HepG2 (cell line): ENCODE data around the gene SURF2. TPM values are rescaled to one million over a fixed set of nuclear protein-coding genes. Genes with fewer than 3 reads are reported as not detected.

Experiments
- ATAC-seq: fragments of 200-7000 bp; cut with Tn5 transposase; 3 replicates; pipeline ENCODE4 v1.9.1; 2020; ENCODE audit warnings: mild to moderate bottlenecking, moderate library complexity
- BruUV-seq: library from RNA; stranded (reverse); fragments of 400-500 nt; replicated peaks from 2 replicates; lab custom pipeline; 2021; lab: Mats Ljungman, UMichigan
- CTCF ChIA-PET: fragments of 300-600 bp; formaldehyde crosslinking; extraction: SDS; loops from one replicate; lab custom pipeline; 2021; ENCODE audit warnings: low total read pairs, inconsistent platforms, low intra/inter-chr PET ratio; lab: Yijun Ruan, JAX
- POLR2A ChIA-PET: fragments of 350-600 bp; sonication (Branson Sonifier 250); formaldehyde crosslinking; loops from one replicate; lab custom pipeline; 2020; ENCODE audit warnings: antibody characterized with exemption, inconsistent platforms; lab: Yijun Ruan, JAX
- DNase-seq: peaks from one replicate; pipeline ENCODE4 v3.0.0-alpha.2; 2015; ENCODE audit warnings: low spot score
- FAIRE-seq: peaks from 3 replicates; lab custom pipeline; 2011; peaks lifted over from hg19 to GRCh38; lab: Jason Lieb, UNC
- H2AFZ ChIP-seq: one replicate; pipeline ENCODE4 v1.6.1; 2011; ENCODE audit warnings: low read length, inconsistent platforms
- H3K27ac ChIP-seq: fragments of 300-600 bp; 3 replicates; pipeline ENCODE4 v1.8.0; 2011; ENCODE audit warnings: mixed run types, mild to moderate bottlenecking, mixed read lengths, low read length, inconsistent platforms; ENCODE audit not compliant: insufficient read depth; ENCODE audit errors: extremely low read length
- H3K27me3 ChIP-seq, 2 experiments: fragments of 200-600 bp in 1 of 2; 2 replicates in 1 of 2; 3 replicates in 1 of 2; pipeline versions ENCODE4 v1.6.0 to v1.8.0; 2011; ENCODE audit warnings: low read length in 2 of 2, mild to moderate bottlenecking in 2 of 2, moderate library complexity in 2 of 2, inconsistent platforms in 1 of 2; ENCODE audit not compliant: insufficient read depth in 2 of 2, control insufficient read depth in 1 of 2
- H3K36me3 ChIP-seq, 2 experiments: fragments of 200-600 bp in 1 of 2; replicated peaks in 1 of 2; 2 replicates in 1 of 2; 3 replicates in 1 of 2; pipeline versions ENCODE4 v1.5.1 to v1.8.0; 2011; ENCODE audit warnings: low read length in 2 of 2, inconsistent platforms in 1 of 2; ENCODE audit not compliant: insufficient read depth in 2 of 2, control insufficient read depth in 1 of 2
- H3K4me1 ChIP-seq: 2 replicates; pipeline ENCODE4 v1.5.1; 2012; ENCODE audit warnings: low read length, inconsistent platforms; ENCODE audit not compliant: insufficient read depth
- H3K4me2 ChIP-seq: 2 replicates; pipeline ENCODE4 v1.6.0; 2011; ENCODE audit warnings: low read depth, low read length, inconsistent platforms
- H3K4me3 ChIP-seq, 3 experiments: fragments of 200-600 bp in 1 of 3; sonication (generic), shearing (Covaris generic) in 1 of 3; replicated peaks in 1 of 3; 2 replicates each; pipeline ENCODE4 v1.5.1; 2011 to 2016; ENCODE audit warnings: low read length in 3 of 3, inconsistent platforms in 2 of 3, low read depth in 2 of 3, mild to moderate bottlenecking in 2 of 3, control low read depth in 1 of 3, mixed read lengths in 1 of 3; ENCODE audit not compliant: insufficient read depth in 1 of 3
- H3K79me2 ChIP-seq: one replicate; pipeline ENCODE4 v1.6.1; 2011; ENCODE audit warnings: low read length, inconsistent platforms; ENCODE audit not compliant: insufficient read depth
- H3K9ac ChIP-seq: 2 replicates; pipeline ENCODE4 v1.6.0; 2011; ENCODE audit warnings: mild to moderate bottlenecking, low read depth, low read length, inconsistent platforms; ENCODE audit not compliant: insufficient read depth
- H3K9me3 ChIP-seq: 2 replicates; pipeline ENCODE4 v1.5.1; 2012; ENCODE audit warnings: mild to moderate bottlenecking, low read length
- H4K20me1 ChIP-seq: 2 replicates; pipeline ENCODE4 v1.6.0; 2011; ENCODE audit warnings: inconsistent platforms, mild to moderate bottlenecking, low read length, moderate library complexity; ENCODE audit not compliant: insufficient read depth
- AKAP8 ChIP-seq: sonication (generic); formaldehyde crosslinking; IDR thresholded peaks from 2 replicates; pipeline ENCODE4 v1.5.1; 2020; ENCODE audit warnings: mild to moderate bottlenecking, missing genetic modification reagents
- ASH2L ChIP-seq: fragments of 300-600, 200-600 bp; sonication (generic); IDR thresholded peaks from 2 replicates; pipeline ENCODE4 v1.7.0; 2017; ENCODE audit warnings: low read depth, mild to moderate bottlenecking, moderate library complexity, mixed read lengths, low read length; ENCODE audit not compliant: insufficient read length
- GABPB1 ChIP-seq: IDR thresholded peaks from 2 replicates; pipeline ENCODE4 v1.6.1; 2016; ENCODE audit warnings: mild to moderate bottlenecking, missing genetic modification reagents, moderate library complexity, missing compliant biosample characterization
- HDAC2 ChIP-seq: sonication (generic); formaldehyde crosslinking; IDR thresholded peaks from 2 replicates; pipeline ENCODE4 v1.4.0; 2020; ENCODE audit warnings: missing genetic modification reagents
- HES4 ChIP-seq: sonication (generic); formaldehyde crosslinking; IDR thresholded peaks from 2 replicates; pipeline ENCODE4 v1.9.0; 2021; ENCODE audit warnings: mild to moderate bottlenecking, missing genetic modification reagents, borderline replicate concordance
- HNRNPUL1 ChIP-seq: fragments of 200-400 bp; formaldehyde crosslinking; IDR thresholded peaks from 2 replicates; pipeline ENCODE4 v1.6.1; 2017; ENCODE audit warnings: low read depth, mild to moderate bottlenecking, low read length, moderate library complexity
- KLF16 ChIP-seq, 2 experiments: sonication (generic) in 1 of 2; formaldehyde crosslinking in 1 of 2; IDR thresholded peaks; 2 replicates each; pipeline versions ENCODE4 v1.6.1 to v1.8.0; 2016 to 2023; ENCODE audit warnings: missing genetic modification reagents in 2 of 2, missing compliant biosample characterization in 1 of 2
- POLR2A ChIP-seq, 2 experiments: IDR thresholded peaks; 2 replicates each; pipeline ENCODE4 v1.6.1; 2011; ENCODE audit warnings: low read depth in 2 of 2, low read length in 2 of 2, mild to moderate bottlenecking in 1 of 2, moderate library complexity in 1 of 2; ENCODE audit not compliant: insufficient read depth in 1 of 2
- SUZ12 ChIP-seq: fragments of 150-350 bp; IDR thresholded peaks from 2 replicates; pipeline ENCODE4 v1.6.1; 2014; ENCODE audit warnings: low read depth, low read length
- ZBTB7A ChIP-seq: sonication (generic); formaldehyde crosslinking; IDR thresholded peaks from 2 replicates; pipeline ENCODE4 v1.8.0; 2022; ENCODE audit warnings: mild to moderate bottlenecking, missing genetic modification reagents
- ZFP1 ChIP-seq: IDR thresholded peaks from 2 replicates; pipeline ENCODE4 v1.6.1; 2016
- ZFY ChIP-seq: sonication (generic); formaldehyde crosslinking; IDR thresholded peaks from 2 replicates; pipeline ENCODE4 v1.4.0; 2020; ENCODE audit warnings: missing genetic modification reagents
- ZNF660 ChIP-seq: sonication (generic); formaldehyde crosslinking; IDR thresholded peaks from 2 replicates; pipeline ENCODE4 v1.5.1; 2020; ENCODE audit warnings: mild to moderate bottlenecking, low read depth, missing genetic modification reagents, borderline replicate concordance
- WGBS: methylation state at CpG from one replicate; pipeline ENCODE4 v1.1.6; 2017; ENCODE audit warnings: low lambda C conversion rate; 5-methylcytosine and 5-hydroxymethylcytosine counted together
- in situ Hi-C: cut with HindIII; loops from 2 replicates; pipeline ENCODE4 v1.10.0; 2017; ENCODE audit warnings: low pct_unique_long_range_greater_than_20kb; ENCODE audit not compliant: extremely low pct_ligation_motif_present
- intact Hi-C: fragments of 100-400 bp; cut with micrococcal nuclease; formaldehyde crosslinking; loops from one replicate; pipeline ENCODE4 v1.10.0; 2022; ENCODE audit not compliant: unreplicated experiment
- polyA plus RNA-seq, 8 experiments: library from polyadenylated mRNA; depleted of rRNA in 3 of 8; stranded (reverse) in 7 of 8; unstranded in 1 of 8; fragments of >200 nt; fragmentation: Illumina TruSeq in 4 of 8; extraction: Trizol in 4 of 8; gene quantifications; 2 replicates each; pipeline versions ENCODE4 v1.2.1 to v1.2.3, GENCODE V29; 2011 to 2016; ENCODE audit warnings: low read depth in 4 of 8, missing spikeins in 1 of 8, mixed read lengths in 1 of 8; ENCODE audit not compliant: insufficient read depth in 1 of 8
- total RNA-seq, 5 experiments: library from RNA; depleted of rRNA; stranded (reverse); fragments of >200 nt; fragmentation: Illumina TruSeq; extraction: Trizol; gene quantifications; 2 replicates each; pipeline ENCODE4 v1.2.3, GENCODE V29; 2016; ENCODE audit warnings: low read depth in 1 of 5
- TF ChIP-seq, protein P1 (sequence below): sonication (generic); formaldehyde crosslinking; IDR thresholded peaks from 2 replicates; pipeline ENCODE4 v1.9.0; 2021; ENCODE audit warnings: missing genetic modification reagents, mild to moderate bottlenecking, borderline replicate concordance
- TF ChIP-seq, protein P2 (sequence below): sonication (generic); formaldehyde crosslinking; IDR thresholded peaks from one replicate; pipeline ENCODE4 v1.5.1; 2020; ENCODE audit warnings: mild to moderate bottlenecking, missing genetic modification reagents; ENCODE audit errors: not compliant biosample characterization

Gene SURF2
- total and polyA plus RNA-seq, 2 of the 13 experiments (the other 11 are each of a cell fraction or from before 2014, with no cell fraction given), result 6.3 to 13.6 TPM

DNA sequence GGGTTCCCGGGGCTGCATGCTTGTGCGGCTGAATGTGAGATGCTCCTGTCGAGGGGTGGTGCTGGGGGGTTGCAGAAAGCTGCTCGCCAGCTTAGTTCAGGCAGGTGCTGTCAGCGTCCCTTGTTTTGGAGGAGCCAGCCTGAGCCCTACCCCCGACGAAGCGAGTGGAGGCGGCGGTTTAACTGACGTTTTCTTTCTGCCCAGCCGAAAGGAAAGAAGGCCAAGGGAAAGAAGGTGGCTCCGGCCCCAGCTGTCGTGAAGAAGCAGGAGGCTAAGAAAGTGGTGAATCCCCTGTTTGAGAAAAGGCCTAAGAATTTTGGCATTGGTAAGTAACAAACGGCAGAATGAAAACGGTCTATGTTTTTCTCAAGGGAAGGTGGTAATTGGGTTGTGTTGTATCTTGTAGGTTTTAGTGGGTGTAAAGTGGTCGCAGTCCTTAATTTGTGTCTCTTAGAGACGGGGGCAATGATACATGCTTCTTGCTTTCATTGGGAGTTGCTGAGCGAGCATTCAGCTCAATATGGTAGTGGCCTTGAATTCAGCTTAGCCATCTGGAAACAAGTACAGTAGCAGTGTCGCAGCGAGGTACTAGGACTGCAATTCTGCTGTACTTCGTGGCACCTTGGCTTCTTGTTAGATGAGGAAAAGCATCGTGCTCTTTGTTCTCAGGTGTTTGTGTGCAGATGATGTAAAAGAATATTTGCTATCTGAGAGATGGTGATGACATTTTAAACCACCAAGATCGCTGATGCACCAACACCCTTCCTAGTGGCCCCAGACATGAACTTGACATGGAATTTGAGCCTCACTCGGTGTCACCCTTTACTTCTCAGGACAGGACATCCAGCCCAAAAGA is 7.4 kb upstream of the SURF2 start:
- Histone ChIP-seq H3K4me1 (peaks cover 33% of the 10 kb centered on the region), H3K4me2 (peak overlapping the region; percentile 94), H3K9me3 (no peaks in the 10 kb centered on the region), H3K27ac (peak overlapping the region; percentile 97), H3K79me2 (peaks cover 34% of the 10 kb centered on the region), H4K20me1 (peaks cover 19% of the 10 kb centered on the region), H3K4me3 (peak overlapping the region; percentile 82 to 100 (median 97)), H3K27me3 (no peaks in the 10 kb centered on the region; a peak in 1 of 5 replicates), H2AFZ (no peak overlapping the region), H3K36me3 (peaks cover 20 to 60% of the 10 kb centered on the region in 2 experiments), H3K9ac (peak overlapping the region; percentile 99)
- DNase-seq (no peak), ATAC-seq (no peak), FAIRE-seq (no peak)
- POLR2A ChIA-PET, result interaction anchor here (1.0 to 2.6 kb wide), 13 partner anchors 9 to 162 kb away, joined by 4 to 22 read pairs (median 6); partner anchors contain the start of genes CACFD1, SLC2A6, STKLD1 and SURF6
- BruUV-seq, result TSS peak; percentile 68
- CTCF ChIA-PET, result no interaction called here
- WGBS, result 4% methylated on average over 25 of the region's 25 CpGs
- in situ Hi-C loops, result no loop called here
- intact Hi-C loops, result no loop called here
- TF ChIP-seq HDAC2 (CRISPR knock-in tag), result no peak
- TF ChIP-seq, protein P1, sequence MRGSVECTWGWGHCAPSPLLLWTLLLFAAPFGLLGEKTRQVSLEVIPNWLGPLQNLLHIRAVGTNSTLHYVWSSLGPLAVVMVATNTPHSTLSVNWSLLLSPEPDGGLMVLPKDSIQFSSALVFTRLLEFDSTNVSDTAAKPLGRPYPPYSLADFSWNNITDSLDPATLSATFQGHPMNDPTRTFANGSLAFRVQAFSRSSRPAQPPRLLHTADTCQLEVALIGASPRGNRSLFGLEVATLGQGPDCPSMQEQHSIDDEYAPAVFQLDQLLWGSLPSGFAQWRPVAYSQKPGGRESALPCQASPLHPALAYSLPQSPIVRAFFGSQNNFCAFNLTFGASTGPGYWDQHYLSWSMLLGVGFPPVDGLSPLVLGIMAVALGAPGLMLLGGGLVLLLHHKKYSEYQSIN (CRISPR knock-in tag), result 0 out of 2 replicates have a peak, but pooled peaks have one; percentile 39
- TF ChIP-seq ZNF660, result no peak
- TF ChIP-seq ZBTB7A (CRISPR knock-in tag), result no peak
- no peak for TF ChIP-seq ZFY
- TF ChIP-seq ASH2L, result peak; percentile 7
- peak in 1 of 2 experiments; percentile 57; a peak in 1 of 4 replicates for TF ChIP-seq POLR2A (IDR thresholded peaks at IDR 0.05; ENCODE audit: insufficient read depth in 1 of 2, low read depth in 2 of 2, low read length in 2 of 2)
- TF ChIP-seq KLF16 (CRISPR knock-in tag; IDR thresholded peaks at IDR 0.05), result no peak
- TF ChIP-seq GABPB1 (CRISPR knock-in tag), result no peak
- no peak for TF ChIP-seq ZFP1
- no peak for TF ChIP-seq HNRNPUL1
- TF ChIP-seq AKAP8 (CRISPR knock-in tag), result 0 out of 2 replicates have a peak, but pooled peaks have one; percentile 4
- TF ChIP-seq, protein P2, sequence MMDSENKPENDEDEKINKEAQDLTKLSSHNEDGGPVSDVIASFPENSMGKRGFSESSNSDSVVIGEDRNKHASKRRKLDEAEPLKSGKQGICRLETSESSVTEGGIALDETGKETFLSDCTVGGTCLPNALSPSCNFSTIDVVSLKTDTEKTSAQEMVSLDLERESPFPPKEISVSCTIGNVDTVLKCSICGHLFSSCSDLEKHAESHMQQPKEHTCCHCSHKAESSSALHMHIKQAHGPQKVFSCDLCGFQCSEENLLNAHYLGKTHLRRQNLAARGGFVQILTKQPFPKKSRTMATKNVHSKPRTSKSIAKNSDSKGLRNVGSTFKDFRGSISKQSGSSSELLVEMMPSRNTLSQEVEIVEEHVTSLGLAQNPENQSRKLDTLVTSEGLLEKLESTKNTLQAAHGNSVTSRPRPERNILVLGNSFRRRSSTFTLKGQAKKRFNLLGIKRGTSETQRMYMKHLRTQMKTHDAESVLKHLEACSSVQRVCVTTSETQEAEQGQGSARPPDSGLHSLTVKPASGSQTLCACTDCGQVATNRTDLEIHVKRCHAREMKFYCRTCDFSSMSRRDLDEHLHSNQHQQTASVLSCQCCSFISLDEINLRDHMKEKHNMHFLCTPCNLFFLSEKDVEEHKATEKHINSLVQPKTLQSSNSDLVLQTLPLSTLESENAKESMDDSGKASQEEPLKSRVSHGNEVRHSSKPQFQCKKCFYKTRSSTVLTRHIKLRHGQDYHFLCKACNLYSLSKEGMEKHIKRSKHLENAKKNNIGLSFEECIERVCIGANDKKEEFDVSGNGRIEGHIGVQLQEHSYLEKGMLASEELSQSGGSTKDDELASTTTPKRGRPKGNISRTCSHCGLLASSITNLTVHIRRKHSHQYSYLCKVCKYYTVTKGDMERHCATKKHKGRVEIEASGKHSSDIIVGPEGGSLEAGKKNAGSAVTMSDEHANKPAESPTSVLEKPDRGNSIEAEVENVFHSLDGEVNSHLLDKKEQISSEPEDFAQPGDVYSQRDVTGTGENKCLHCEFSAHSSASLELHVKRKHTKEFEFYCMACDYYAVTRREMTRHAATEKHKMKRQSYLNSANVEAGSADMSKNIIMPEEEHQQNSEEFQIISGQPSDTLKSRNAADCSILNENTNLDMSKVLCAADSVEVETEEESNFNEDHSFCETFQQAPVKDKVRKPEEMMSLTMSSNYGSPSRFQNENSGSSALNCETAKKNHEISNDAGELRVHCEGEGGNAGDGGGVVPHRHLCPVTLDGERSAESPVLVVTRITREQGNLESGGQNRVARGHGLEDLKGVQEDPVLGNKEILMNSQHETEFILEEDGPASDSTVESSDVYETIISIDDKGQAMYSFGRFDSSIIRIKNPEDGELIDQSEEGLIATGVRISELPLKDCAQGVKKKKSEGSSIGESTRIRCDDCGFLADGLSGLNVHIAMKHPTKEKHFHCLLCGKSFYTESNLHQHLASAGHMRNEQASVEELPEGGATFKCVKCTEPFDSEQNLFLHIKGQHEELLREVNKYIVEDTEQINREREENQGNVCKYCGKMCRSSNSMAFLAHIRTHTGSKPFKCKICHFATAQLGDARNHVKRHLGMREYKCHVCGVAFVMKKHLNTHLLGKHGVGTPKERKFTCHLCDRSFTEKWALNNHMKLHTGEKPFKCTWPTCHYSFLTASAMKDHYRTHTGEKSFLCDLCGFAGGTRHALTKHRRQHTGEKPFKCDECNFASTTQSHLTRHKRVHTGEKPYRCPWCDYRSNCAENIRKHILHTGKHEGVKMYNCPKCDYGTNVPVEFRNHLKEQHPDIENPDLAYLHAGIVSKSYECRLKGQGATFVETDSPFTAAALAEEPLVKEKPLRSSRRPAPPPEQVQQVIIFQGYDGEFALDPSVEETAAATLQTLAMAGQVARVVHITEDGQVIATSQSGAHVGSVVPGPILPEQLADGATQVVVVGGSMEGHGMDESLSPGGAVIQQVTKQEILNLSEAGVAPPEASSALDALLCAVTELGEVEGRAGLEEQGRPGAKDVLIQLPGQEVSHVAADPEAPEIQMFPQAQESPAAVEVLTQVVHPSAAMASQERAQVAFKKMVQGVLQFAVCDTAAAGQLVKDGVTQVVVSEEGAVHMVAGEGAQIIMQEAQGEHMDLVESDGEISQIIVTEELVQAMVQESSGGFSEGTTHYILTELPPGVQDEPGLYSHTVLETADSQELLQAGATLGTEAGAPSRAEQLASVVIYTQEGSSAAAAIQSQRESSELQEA, result no peak
- TF ChIP-seq HES4, result no peak
- TF ChIP-seq SUZ12, result no peak
